K562 (cell line): Measurements from ENCODE around the gene HYOU1. TPM values are rescaled to one million over a fixed set of nuclear protein-coding genes. Genes with fewer than 3 reads are reported as not detected.

Experiments
- CREM ChIP-seq: IDR thresholded peaks from 2 replicates; pipeline ENCODE4 v1.6.1; 2014; ENCODE audit warnings: antibody characterized with exemption, low read depth
- GABPB1 ChIP-seq: sonication (generic); formaldehyde crosslinking; IDR thresholded peaks from 2 replicates; pipeline ENCODE4 v1.8.0; 2022; ENCODE audit warnings: mild to moderate bottlenecking, missing genetic modification reagents
- KLF6 ChIP-seq: fragments of 250-450 bp; sonication (Bioruptor Pico); IDR thresholded peaks from 2 replicates; pipeline ENCODE4 v1.4.0; 2020; ENCODE audit warnings: mild to moderate bottlenecking, moderate library complexity, borderline replicate concordance
- MEF2A ChIP-seq: IDR thresholded peaks from 2 replicates; pipeline ENCODE4 v1.6.1; 2011; ENCODE audit warnings: low read depth, mild to moderate bottlenecking, low read length, moderate library complexity; ENCODE audit not compliant: control insufficient read depth
- MEF2D ChIP-seq: conservative IDR thresholded peaks from 2 replicates; pipeline ENCODE4 v1.6.1; 2016; ENCODE audit warnings: low read depth, missing genetic modification characterization, missing compliant biosample characterization
- MYNN ChIP-seq, 2 experiments: sonication (generic); formaldehyde crosslinking in 1 of 2; IDR thresholded peaks; 2 replicates each; pipeline versions ENCODE4 v1.5.0 to v1.6.1; 2016 to 2020; ENCODE audit warnings: antibody characterized with exemption in 1 of 2, missing genetic modification reagents in 1 of 2
- NCOA6 ChIP-seq: fragments of 450-650 bp; IDR thresholded peaks from 2 replicates; pipeline ENCODE4 v1.6.1; 2017; ENCODE audit warnings: mild to moderate bottlenecking
- POLR3G ChIP-seq: IDR thresholded peaks from 2 replicates; pipeline ENCODE4 v1.6.1; 2011; ENCODE audit not compliant: insufficient read length, insufficient replicate concordance; ENCODE audit errors: extremely low read depth
- RBM14 ChIP-seq: fragments of 200-400 bp; formaldehyde crosslinking; IDR thresholded peaks from 2 replicates; pipeline ENCODE4 v1.6.1; 2018; ENCODE audit warnings: low read depth, mild to moderate bottlenecking, low read length, moderate library complexity, borderline replicate concordance; ENCODE audit not compliant: insufficient read depth
- SMAD4 ChIP-seq: fragments of 250-450 bp; sonication (Bioruptor Pico); conservative IDR thresholded peaks from 2 replicates; pipeline ENCODE4 v1.8.0; 2021; ENCODE audit warnings: inconsistent platforms, mild to moderate bottlenecking, moderate library complexity
- SRF ChIP-seq, 2 experiments: fragments of 250-450, 450-650 bp in 1 of 2; sonication (Bioruptor Pico) in 1 of 2; sonication (generic) in 1 of 2; formaldehyde crosslinking; IDR thresholded peaks; 2 replicates each; pipeline versions ENCODE4 v1.5.0 to v1.5.1; 2020 to 2022; ENCODE audit warnings: mild to moderate bottlenecking in 1 of 2, missing genetic modification reagents in 1 of 2
- XRCC4 ChIP-seq: IDR thresholded peaks from one replicate; pipeline ENCODE4 v1.6.1; 2011; ENCODE audit not compliant: insufficient read depth, insufficient read length; ENCODE audit errors: extremely low read depth
- XRCC5 ChIP-seq: fragments of 200-400 bp; formaldehyde crosslinking; IDR thresholded peaks from 2 replicates; pipeline ENCODE4 v1.6.1; 2017; ENCODE audit warnings: low read depth, mild to moderate bottlenecking, low read length
- ZNF174 ChIP-seq: fragments of 250-450 bp; sonication (Bioruptor Pico); IDR thresholded peaks from 2 replicates; pipeline ENCODE4 v1.4.0; 2020; ENCODE audit warnings: mild to moderate bottlenecking
- ZNF282 ChIP-seq: sonication (generic); formaldehyde crosslinking; IDR thresholded peaks from 2 replicates; pipeline ENCODE4 v1.8.1; 2023; ENCODE audit warnings: missing genetic modification reagents
- ZNF561 ChIP-seq: fragments of 450-650 bp; formaldehyde crosslinking; conservative IDR thresholded peaks from 2 replicates; pipeline ENCODE4 v1.4.0; 2020; ENCODE audit warnings: mild to moderate bottlenecking, moderate library complexity
- polyA plus RNA-seq, 8 experiments: library from polyadenylated mRNA; depleted of rRNA in 4 of 8; stranded (reverse) in 5 of 8; unstranded in 3 of 8; fragments of >200 nt; fragmentation: Nextera tagmentation in 2 of 8; fragmentation: Illumina TruSeq in 1 of 8; extraction: Ambion mirVana in 2 of 8; extraction: Trizol in 1 of 8; gene quantifications; 2 replicates each; pipeline versions ENCODE4 v1.2.1 to v1.2.3, GENCODE V29; 2011 to 2014; ENCODE audit warnings: inconsistent platforms in 1 of 8, missing spikeins in 1 of 8
- total RNA-seq, 7 experiments: library from RNA; depleted of rRNA in 6 of 7; stranded (reverse); fragments of >200 nt in 6 of 7; fragmentation: Illumina TruSeq in 2 of 7; extraction: Trizol in 2 of 7; gene quantifications; 2 replicates each; pipeline versions ENCODE4 v1.2.1 to v1.2.3, GENCODE V29; 2011 to 2021; ENCODE audit warnings: low replicate concordance in 1 of 7
- TF ChIP-seq, protein P1 (sequence below): sonication (generic); formaldehyde crosslinking; IDR thresholded peaks from 2 replicates; pipeline ENCODE4 v1.8.1; 2023; ENCODE audit warnings: mild to moderate bottlenecking, missing genetic modification reagents
- TF ChIP-seq, protein P2 (sequence below): fragments of 250-450 bp; sonication (Bioruptor Pico); IDR thresholded peaks from 2 replicates; pipeline ENCODE4 v1.5.0; 2021
- TF ChIP-seq, protein P3 (sequence below): fragments of 250-450 bp; sonication (Bioruptor Pico); IDR thresholded peaks from 2 replicates; pipeline ENCODE4 v1.5.0; 2021; ENCODE audit warnings: mild to moderate bottlenecking, moderate library complexity

The HYOU1 gene
- total and polyA plus RNA-seq, 9 of the 15 experiments (the other 6 are each of a cell fraction or from before 2014, with no cell fraction given) = 19.5 to 197 (median 128) TPM

DNA sequence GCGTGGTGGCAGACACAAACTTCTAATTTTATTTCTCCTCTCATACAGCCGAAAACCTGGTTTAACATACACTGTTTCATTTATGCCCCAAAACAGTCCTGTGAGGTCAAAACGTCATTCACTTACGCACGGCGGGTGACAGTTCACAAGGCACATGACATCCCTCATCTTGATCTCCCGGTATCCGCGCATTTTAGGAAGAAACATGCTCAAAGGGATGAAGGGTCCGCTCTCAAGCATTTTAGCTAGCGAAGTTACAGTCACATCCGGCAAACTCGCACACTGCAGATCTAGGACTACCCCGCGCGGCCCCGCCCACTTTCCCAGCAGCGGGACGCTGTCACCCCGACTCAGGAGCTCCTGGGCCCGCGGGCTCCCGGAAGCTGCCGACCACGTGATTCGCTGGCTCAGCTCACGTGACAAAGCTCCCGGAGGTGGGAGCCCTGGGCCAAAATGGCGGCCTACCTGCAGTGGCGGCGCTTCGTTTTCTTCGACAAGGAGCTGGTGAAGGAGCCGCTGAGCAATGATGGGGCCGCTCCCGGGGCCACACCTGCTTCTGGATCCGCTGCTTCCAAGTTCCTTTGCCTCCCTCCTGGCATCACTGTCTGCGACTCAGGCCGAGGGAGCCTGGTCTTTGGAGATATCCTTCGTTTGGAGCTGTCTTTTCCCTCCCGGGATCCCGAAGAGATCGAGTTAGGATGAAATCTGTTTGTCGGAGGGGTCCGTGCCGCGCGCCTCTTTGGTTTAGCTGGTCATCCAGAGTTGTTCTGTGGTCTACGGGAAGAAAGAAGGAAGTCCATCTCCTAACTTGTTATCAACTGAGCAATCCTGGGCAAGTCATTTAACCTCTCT, 10.6 kb upstream of the HYOU1 start, which contains the start of gene VPS11 (continued):
- TF ChIP-seq POLR3G = no peak
- TF ChIP-seq ZNF282 (CRISPR knock-in tag) = no peak
- TF ChIP-seq, protein P1, sequence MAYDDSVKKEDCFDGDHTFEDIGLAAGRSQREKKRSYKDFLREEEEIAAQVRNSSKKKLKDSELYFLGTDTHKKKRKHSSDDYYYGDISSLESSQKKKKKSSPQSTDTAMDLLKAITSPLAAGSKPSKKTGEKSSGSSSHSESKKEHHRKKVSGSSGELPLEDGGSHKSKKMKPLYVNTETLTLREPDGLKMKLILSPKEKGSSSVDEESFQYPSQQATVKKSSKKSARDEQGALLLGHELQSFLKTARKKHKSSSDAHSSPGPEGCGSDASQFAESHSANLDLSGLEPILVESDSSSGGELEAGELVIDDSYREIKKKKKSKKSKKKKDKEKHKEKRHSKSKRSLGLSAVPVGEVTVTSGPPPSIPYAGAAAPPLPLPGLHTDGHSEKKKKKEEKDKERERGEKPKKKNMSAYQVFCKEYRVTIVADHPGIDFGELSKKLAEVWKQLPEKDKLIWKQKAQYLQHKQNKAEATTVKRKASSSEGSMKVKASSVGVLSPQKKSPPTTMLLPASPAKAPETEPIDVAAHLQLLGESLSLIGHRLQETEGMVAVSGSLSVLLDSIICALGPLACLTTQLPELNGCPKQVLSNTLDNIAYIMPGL (CRISPR knock-in tag) = no peak
- TF ChIP-seq KLF6 (CRISPR knock-in tag) = no peak
- no peak for TF ChIP-seq SRF (CRISPR knock-in tag; IDR thresholded peaks at IDR 0.05)
- no peak for TF ChIP-seq MYNN (IDR thresholded peaks at IDR 0.05)
- TF ChIP-seq MYNN (CRISPR knock-in tag; IDR thresholded peaks at IDR 0.05) = no peak
- TF ChIP-seq MEF2A = 0 out of 2 replicates have a peak, but pooled peaks have one; percentile 27
- TF ChIP-seq GABPB1 (CRISPR knock-in tag) = peak; percentile 86
- TF ChIP-seq XRCC5 = no peak
- peak; percentile 60 for TF ChIP-seq CREM
- TF ChIP-seq, protein P2, sequence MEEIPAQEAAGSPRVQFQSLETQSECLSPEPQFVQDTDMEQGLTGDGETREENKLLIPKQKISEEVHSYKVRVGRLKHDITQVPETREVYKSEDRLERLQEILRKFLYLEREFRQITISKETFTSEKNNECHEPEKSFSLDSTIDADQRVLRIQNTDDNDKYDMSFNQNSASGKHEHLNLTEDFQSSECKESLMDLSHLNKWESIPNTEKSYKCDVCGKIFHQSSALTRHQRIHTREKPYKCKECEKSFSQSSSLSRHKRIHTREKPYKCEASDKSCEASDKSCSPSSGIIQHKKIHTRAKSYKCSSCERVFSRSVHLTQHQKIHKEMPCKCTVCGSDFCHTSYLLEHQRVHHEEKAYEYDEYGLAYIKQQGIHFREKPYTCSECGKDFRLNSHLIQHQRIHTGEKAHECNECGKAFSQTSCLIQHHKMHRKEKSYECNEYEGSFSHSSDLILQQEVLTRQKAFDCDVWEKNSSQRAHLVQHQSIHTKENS (CRISPR knock-in tag) = no peak
- TF ChIP-seq MEF2D (tag) = no peak
- no peak for TF ChIP-seq NCOA6
- no peak for TF ChIP-seq ZNF174
- TF ChIP-seq ZNF561 (CRISPR knock-in tag) = no peak
- TF ChIP-seq, protein P3, sequence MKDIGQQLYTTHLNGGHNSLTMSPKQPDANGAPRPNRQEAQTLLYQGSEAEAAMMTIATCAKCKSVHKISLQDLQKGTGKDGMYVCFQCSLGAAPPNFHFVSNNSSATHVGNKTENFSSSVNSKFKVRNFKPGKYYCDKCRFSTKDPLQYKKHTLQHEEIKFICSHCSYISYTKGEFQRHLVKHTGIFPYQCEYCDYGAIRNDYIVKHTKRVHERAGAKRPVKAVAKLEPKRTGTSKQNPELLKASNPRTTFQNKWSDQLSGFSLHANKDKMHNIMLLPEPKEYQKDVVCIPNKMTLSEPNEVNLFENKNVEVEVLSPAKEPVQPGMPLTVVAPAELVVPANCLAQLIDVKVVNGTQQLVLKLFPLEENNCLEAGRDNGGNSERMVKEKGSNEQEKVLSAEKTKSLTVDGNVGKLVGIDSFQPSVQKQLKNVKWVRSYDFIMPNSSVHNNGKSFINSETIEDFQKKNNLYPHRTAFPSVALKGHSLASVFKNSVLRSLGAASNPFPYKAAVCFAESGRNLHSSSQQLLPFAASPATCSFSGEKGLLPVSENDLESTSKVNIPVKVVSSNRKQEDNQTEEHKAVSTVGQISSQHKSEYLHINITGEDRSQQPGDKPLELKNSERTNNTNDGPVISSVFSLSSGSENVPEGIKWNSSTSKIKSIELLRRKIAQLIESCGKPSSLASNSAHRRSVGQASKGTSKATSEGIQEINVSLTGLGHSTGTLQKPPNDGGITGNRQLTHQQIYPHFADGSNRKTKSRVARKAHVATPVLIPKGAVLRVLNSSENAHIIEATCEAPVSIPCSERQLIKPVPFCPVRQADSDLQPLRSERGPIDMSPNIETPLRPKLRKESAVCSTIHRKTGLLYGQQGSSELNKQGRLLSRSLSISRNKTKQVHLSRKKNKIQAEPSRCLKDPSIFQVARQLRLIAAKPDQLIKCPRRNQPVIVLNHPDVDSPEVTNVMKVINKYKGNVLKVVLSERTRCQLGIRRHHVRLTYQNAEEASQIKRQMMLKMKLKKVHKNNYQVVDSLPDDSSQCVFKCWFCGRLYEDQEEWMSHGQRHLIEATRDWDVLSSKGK = no peak
- no peak for TF ChIP-seq SMAD4 (CRISPR knock-in tag)
- no peak for TF ChIP-seq RBM14
- TF ChIP-seq XRCC4 = no peak
